Ramos (cell line): Measurements from ENCODE around the gene TMEM107.

Experiments
- in situ Hi-C: fragments of 300-500 bp; cut with MboI; formaldehyde crosslinking; loops from one replicate; pipeline ENCODE4 v1.14.3; 2022; ENCODE audit warnings: low sequenced_read_pairs; ENCODE audit not compliant: unreplicated experiment

TMEM107 gene

DNA sequence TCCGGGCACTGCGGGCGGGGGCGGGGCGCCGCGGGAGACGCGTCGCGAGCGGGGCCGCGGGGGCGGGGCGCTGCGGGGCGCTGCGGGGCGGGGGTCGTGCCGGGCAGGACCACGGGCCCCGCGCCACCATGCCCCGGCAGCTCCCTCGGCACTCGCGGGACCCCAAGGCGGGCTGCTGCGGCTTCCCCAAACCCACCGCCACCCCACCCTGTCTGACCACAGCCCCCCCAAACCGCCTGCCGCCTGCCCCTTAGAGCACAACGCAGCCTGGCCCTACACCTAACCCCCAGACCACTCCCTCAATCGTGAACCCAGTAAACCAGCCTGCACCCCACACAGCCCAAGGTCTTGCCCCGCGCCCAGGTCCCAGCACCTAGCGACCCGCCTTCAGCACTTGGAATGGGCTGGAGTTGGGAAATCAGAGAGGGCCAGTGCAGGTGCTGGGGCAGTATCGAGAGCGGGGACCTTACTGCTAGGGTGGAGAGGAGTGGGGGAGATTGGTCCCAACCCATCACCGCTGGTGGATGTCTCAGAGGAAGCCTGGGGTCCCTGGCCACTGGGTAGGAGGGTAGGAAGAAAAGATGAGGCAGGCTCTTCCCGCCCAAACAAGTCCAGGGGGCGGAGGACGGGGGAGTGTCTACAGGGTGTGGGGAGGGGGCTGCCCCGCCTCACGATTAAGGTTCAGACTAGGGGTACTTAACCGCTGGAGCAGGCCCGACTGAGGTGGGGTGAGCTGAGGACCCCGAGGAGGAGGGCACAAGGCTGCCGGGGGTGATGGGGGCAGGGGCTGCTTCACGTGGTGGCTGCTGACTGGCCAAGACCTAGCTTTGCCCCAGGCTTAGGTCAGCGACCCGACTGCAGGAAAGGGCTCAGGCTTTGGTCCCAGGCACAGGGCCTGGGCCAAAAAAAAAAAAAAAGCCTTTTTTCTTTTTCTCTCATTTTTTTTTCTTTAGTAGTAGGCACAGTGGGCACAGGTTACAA, 12.9 kb downstream of the TMEM107 start:
- in situ Hi-C loops: no loop called here

DNA sequence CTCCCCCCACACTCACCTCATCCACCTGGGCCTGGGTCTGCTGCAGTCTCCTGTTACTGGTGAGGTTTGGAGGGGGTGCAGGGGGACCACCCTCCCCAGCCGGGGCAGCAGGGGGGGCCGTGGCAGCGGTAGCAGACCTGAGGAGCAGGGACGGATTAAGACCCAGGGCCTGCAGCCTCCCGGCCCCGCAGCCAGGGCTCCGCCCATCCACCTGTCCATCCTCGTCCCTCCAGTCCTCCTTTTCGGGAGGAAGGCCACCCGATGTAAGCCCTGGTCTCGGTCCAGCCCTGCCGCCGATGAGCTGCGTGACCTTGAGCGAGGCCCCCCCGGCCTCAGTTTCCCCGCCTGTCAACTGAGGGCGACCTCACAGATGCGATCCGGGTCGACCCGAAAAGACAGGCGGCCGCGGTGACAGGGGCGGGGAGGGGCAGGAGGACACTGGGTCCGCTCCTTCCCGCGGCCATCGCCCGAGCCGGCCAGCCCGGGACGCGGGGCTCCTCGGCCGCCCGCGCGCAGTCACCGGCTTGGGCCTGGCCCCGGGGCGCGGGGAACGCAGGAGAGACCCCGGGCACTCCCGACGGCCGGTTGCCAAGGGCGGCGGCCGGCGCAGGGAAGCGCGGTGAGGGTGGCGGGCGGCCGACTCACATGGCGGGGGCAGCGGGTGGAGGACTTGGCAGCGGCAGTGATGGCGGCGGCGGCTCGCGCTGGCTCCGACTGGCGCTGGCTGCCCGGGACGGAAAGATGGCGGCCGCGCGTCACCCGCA, 13.8 kb downstream of the TMEM107 start, which contains the start of gene VAMP2:
Gene VAMP2, minus strand, starts transcription at position 716 of the 764 bp plus-strand sequence. Its CDS starts 69 bp downstream, at position 647.
- in situ Hi-C loops: no loop called here

DNA sequence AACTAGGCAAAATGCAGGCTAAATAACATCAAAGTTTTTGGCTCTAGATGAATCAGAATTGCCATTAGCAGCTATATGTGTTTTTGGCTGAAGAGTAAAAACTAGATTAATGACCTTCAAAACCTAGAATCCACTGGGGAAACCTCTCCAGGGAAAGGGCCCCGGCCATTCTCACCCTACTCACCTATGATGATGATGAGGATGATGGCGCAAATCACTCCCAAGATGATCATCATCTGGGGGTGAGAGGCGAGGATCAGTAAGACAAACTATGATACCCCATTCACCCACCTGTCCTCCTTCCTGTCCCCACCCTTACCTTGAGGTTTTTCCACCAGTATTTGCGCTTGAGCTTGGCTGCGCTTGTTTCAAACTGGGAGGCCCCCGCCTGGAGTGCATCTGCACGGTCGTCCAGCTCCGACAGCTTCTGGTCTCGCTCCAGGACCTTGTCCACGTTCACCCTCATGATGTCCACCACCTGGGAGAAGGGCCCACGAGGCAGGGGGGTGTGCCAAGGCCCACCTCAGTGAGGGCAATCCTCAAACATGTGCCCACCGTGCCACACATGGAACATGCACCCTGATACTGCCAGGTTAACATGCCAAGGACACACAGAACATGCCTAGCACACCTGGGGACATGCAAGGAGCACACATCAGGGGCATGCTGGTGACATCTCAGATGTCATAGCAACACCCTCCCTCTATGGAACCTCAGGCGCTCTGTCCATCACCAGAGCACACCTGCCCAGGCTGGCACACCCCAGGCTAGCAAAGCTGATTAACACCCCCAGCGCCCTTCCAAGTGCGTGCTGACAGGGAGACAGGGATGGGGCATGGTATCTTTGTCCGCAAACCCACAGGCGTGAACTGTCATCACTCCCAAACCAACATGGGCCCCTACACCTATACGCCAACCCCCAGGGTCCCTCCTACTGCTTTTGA, 14.6 kb downstream of the TMEM107 start:
- in situ Hi-C loops: no loop called here

DNA sequence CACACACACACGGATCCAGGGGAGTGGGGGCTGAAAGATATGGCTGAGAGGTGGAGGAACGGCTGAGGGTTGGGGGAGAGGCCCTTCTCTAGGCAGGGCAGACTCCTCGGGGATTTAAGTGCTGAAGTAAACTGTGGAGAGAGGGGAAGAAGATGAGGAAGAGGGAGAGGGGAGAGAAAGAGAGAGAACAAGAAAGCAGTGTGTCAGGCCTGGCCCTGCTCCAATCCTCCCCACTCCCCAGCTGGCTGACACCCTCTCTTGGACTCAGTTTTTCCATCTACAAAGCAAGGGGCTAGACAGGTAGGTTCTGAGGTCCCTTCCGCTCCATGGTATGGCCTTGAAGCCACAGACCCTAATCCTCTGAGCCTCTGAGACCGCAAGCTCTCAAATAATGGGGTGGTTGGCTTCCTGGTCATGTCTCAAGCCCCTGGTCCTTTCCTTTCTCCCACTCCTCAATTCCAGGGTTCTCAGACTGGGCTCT, 15.4 kb downstream of the TMEM107 start:
- in situ Hi-C loops: no loop called here

DNA sequence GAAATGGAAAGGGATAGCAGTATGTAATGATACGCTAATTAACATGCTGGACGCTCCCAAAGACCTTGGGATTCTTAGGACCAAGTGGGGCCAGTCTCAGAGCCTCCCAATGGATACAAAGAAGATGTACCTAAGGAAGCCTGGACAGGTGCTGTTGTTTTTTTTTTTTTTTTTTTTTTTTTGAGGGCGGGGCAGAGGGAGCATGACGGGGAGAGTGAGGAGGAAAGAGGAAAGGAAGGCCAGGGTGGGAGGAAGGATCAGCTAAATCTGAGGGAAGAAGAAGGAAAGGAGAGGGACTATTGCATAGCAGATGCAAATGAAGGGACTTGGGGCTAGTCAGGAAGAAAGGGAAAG, 16.0 kb downstream of the TMEM107 start:
- in situ Hi-C loops: no loop called here

DNA sequence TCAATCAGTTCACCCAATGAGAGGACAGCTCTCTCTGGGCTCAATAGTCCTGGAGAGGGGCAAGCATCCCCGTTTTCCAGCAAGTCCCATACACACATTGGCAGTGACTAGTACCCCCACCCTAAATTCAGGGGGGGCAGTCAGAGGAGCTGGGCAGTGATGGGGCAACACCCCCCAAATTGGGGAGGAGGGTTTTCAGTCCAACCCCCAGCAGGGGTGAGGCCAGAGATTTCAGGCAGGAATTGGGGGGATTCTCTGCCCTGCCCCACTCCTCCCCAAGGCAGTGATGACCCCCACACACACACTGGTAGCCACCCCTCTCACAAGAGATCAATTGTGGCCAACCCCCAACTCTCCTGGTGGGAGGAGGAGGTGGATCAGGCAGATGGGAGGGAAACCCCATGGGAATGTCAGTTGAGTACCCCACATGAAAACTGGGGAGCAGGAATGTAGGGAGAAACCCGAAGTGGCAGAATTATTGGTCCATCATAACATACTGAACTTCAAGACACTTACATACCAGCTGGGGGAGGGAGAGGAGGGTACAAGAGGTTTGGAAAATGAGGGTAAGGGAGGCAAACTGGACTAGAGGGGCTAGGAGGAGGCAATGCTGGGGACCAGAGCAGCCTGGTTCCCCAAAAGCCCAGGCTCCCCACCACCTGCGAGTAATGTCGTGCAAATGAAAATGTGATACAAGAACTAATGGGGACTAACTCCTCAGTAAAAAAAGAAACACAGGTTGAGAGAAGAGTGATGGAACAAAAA, 16.5 kb downstream of the TMEM107 start:
- in situ Hi-C loops: no loop called here

DNA sequence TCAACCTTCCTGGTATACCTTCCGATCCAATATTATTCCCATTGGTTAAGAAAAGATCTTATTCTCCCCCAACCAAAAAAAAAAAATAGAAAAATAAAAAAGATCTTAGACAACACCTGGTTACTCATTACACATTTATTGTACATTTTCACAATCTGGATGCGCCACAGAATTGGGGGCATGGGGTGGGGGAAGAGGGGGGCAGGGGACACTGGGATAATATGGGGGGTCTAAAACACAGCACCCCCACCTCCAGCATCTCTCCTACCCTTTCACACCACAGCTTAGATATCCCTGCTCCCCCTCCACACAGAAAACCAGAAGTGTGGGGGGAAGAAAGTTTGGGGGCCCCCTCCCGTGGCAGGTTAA, 17.2 kb downstream of the TMEM107 start:
- in situ Hi-C loops: no loop called here

DNA sequence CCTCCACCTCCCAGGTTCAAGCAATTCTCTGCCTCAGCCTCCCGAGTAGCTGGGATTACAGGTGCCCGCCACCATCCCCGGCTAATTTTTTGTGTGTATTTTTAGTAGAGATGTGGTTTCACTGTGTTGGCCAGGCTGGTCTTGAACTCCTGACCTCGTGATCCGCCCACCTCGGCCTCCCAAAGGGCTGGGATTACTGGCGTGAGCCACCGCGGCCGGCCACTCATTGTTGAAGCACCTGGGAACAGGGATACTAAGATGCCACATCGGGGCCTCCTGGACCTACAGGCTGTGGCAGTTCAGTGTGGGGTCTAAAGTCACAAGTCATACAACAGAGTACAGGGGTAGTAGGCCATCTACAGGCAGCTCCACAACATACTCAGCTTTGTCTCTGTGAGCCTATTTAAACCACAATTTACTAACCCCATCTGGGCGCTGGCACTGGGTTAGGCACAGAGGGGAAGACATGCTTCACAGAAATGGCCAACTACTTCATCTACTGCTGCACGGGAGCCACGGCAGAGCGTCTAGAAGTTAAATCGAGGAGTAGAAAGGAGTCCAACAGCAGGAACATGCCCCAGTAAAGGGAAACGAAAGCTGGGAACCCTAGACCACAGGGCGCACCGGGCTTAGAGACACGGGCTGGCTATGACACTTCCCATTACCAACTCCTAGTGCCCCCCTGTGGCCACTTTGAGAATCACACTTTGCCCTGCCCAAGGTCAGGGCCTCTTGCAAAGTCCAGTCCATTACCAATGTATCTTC, 17.7 kb downstream of the TMEM107 start:
- in situ Hi-C loops: no loop called here

DNA sequence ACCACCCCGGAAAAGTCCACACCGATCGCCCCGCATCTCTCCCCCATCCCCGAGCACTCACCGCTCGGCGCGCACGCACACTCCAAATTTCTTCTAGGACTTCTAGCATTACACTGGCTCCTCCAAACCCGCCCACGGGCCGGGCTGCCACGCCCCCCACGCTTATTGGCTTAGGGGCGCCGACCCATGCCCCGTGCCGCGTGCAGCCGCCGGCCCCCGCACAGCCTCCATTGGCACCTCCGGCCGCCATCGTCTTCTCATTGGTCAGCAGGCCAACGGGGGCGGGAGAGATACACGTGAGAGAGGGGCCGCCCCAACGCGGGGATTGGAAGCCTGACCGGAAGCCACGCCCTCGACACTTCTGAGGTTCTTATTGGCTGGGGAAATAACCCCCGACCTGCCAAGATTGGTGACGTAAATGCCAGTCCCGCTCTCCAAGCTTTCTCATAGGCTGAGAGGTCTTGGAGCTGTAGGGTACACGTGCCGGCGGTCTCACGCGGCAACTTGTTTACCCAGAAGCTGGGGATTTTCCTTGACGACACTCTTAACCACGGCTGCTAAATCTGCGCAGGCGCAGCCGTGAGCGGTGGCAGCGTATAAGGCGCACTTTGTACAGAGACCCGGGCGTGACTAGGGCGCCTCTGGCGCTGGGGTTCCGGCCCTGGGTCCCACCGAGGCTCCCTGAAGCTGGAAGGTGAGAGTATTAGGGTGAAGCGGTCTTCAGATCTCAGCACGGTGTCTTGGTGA, 19.8 kb downstream of the TMEM107 start:
- in situ Hi-C loops: no loop called here

DNA sequence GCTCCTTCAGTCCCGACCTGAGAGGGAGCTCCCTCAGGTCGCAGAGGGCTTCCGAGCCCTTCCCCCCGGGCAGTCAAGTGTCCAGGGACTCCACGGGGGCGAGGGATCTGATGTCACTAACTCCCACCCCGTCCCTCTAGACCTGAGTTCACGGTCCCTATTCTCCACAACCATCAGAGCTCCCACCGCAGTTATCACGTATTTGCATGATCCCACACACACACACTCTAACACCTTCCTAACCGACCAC, 20.3 kb downstream of the TMEM107 start:
- in situ Hi-C loops: no loop called here

DNA sequence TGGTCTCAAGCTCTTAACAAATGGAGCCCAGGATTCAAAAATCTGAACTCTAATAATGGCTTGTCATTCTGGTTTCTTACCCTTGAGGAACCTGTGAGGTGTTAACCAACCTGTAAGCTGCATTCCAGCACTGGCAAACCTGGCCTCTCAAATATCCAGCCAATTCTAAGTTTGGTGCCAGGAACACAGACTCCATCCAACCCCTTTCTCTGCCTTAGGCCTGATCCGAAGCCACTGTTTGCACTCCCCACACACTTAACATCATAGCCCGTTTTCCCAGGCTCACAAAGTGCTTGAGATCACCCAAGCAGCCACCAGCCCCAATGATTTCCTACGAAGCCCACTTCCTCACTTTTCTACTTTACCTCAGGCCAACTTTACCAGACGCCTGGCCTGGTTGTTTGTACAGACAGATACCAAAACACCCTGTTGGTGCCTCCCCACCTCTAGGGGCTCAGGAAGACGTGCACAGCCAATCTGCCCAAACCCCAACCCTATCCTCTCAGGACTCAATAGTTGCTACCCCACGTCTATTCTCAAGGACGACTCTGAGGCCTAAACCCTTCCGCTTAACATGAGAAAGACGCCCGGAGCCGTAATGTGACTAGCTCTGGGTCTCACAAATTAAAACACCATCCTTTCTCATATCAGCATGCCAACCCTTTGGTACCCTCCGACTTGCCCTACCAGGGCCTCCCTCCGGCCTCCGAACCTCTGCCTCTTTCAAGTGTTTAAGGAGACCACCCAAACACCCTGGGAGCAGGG, 20.8 kb downstream of the TMEM107 start:
- in situ Hi-C loops: no loop called here

DNA sequence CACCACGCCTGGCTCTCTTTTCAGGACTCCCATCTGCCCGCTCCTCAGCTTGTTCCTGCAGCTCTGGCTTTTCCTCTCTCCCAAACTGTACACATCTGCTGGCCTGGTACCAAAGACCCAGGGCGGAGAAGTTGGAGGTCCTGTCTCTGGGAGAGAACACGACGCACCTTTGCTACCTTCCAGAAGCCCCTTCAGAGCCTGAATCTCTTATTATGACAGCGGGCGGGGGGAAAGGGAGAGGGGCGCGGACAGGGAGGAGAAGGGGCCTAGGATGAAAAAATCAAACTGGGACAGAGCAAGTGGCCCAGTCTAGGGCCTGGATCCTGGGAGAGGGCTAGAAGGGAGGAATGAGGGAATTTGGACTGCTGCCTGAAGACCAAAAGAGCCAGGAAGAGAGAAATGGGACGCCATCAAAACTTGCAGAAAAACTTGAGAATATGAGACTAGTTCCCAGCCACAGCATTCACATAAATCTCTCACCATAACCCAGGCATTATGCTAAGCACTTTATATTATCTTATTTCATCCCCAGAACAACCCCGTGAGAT, 21.5 kb downstream of the TMEM107 start:
- in situ Hi-C loops: no loop called here

DNA sequence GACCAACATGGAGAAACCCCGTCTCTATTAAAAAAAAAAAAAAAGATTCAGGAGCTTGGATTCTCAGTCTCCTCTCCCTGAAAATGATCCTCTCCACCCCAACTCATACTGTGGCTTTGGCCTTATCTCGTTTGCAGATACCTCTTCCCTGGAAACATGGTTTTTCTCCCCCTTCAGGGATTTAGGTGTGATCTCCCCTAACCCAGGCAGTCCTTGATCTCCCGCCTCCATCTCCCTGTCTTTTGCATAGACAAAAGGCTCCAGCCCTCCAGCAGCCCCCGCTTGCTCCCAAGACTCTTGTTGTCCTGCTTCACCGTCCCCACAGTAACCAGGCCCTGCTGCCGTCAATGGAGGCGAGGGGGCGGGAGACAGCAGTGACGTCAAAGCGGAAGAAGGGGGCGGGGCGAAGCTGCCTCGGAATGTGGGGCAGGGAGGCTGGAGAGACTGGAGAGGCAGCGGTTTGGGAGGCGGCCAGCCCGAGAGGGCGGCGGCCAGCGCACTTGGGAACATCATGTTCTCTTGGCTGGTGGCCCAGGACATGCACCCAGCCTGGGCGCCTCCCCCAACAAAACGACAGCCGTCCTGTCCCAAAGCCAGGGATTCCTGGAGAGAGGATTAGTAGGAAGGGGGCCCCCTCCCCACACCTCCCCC, 22.1 kb downstream of the TMEM107 start:
- in situ Hi-C loops: no loop called here

DNA sequence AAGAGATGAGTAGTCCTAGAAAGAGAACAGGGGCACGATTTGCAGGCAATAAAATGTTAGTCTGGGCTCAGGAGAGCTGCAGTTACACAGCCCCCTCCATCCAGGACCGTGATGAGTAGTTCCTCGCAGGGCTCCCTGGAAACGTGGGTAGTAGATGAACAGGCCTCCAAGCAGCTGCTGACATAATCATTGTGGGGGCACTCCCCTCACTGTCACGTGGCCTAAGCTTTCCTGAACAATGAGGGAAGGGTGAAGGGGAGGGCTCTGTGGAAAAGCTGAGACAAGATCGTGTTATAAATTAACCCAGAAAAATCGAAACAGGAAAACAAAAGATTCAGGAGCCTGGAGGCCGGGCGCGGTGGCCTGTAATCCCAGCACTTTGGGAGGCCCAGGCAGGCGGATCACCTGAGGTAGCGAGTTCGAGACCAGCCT, 22.6 kb downstream of the TMEM107 start:
- in situ Hi-C loops: no loop called here

DNA sequence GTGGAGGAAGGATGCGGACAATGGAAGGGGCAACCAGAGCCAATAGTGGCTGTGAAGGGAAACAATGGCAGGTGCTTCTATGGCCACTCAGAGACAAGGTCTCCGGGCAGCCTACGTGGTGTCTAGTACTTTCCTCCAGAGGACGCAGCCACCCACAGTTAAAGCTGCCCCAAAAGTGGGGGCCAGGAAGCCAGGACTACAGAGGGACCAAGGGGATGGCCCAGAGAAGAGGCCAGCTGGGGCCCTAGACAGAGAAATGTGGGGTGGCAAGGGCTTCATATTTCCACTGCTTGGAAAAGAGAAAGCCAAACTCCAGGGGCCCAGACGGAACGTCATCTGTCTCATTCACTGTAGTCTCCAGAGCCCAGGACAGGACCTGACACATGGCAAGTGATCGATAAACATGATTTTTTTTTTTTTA, 23.1 kb downstream of the TMEM107 start:
- in situ Hi-C loops: no loop called here

DNA sequence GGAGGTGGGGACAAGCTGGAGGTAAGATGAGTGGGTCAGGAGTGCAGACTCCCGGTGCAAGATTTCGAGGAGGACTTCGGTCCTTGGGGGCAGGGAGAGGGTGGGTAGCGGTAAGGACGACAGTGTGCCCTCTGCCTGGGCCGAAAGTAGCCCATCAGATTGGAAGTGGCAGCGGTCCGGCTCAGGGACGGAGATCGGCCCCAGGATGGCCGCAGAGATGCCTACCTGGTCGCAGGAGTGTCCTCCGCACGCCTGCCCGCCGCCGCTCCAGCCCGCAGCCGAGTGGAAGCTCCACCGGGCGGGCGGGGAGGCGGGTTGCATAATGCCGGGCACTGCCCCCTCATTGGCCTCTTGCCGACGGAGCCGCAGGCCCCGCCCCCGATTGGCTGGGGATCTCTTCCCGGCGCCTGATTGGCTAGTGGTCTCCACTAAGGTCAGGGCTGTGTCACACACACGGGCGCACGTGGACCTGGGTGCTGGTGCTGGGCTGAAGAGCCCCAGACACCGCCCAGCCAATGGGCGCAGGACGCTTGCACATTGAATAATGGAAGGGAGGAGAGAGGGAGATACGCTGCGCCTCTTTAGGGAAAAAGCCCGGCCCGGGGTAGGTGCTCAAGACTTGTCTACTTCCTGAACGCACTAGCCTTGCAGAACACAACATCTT, 23.9 kb downstream of the TMEM107 start, which contains the start of gene PER1:
Gene PER1, minus strand, starts transcription at position 293 of the 664 bp plus-strand sequence. CDS start 1,698 bp downstream, outside the sequence.
- in situ Hi-C loops: no loop called here
